ENCODE results near the gene DOCK9.
"Not testable (repeated sequence)": the region's sequence is repeated elsewhere in the genome, so short reads cannot be mapped to it uniquely, and the experiment has no call there.

The DOCK9 gene

GRCh38 chr13:98761126-98761985, 216.5 kb downstream of the DOCK9 start:
- no peak for DNase-seq

GRCh38 chr13:98755729-98756128, 222.1 kb downstream of the DOCK9 start:
- no peak for DNase-seq

GRCh38 chr13:98755116-98755515, 222.7 kb downstream of the DOCK9 start:
- no peak for DNase-seq

GRCh38 chr13:98754468-98754867, 223.4 kb downstream of the DOCK9 start:
- not testable (repeated sequence) for DNase-seq

GRCh38 chr13:98752467-98753290, 225.2 kb downstream of the DOCK9 start, which contains the start of gene SLC15A1:
TSS of gene SLC15A1 (minus strand) at chr13:98752672. CDS start at chr13:98752598, 74 bp downstream.
- DNase-seq, result no peak

GRCh38 chr13:98751861-98752466, 225.9 kb downstream of the DOCK9 start:
- no peak for DNase-seq

GRCh38 chr13:98751367-98751782, 226.5 kb downstream of the DOCK9 start:
- DNase-seq, result no peak

GRCh38 chr13:98749501-98749900, 228.4 kb downstream of the DOCK9 start:
- DNase-seq, result no peak

GRCh38 chr13:98746968-98747367, 230.9 kb downstream of the DOCK9 start:
- DNase-seq, result no peak
